Measurements from ENCODE around the gene SPDYA.
"Not testable (repeated sequence)": the region's sequence is repeated elsewhere in the genome, so short reads cannot be mapped to it uniquely, and the experiment has no call there.

SPDYA gene

GRCh38 chr2:28810384-28811285 is at the start of gene SPDYA:
SPDYA (plus strand) TSS chr2:28810834; CDS start chr2:28816015, 5,181 bp downstream.
- DNase-seq (ENCODE audit: low spot score), result peak; percentile 87

GRCh38 chr2:28761420-28761819 is 49.2 kb upstream of the SPDYA start:
- DNase-seq (ENCODE audit: low spot score), result no peak

GRCh38 chr2:28764909-28765711 is 45.5 kb upstream of the SPDYA start:
- DNase-seq (ENCODE audit: low spot score), result no peak

GRCh38 chr2:28766070-28766469 is 44.6 kb upstream of the SPDYA start:
- DNase-seq (ENCODE audit: low spot score), result no peak

GRCh38 chr2:28767337-28767736 is 43.3 kb upstream of the SPDYA start:
- no peak for DNase-seq (ENCODE audit: low spot score)

- no peak for DNase-seq (ENCODE audit: low spot score)
Observed at GRCh38 chr2:28768422-28768821, 42.2 kb upstream of the SPDYA start.

- DNase-seq (ENCODE audit: low spot score), result no peak
Observed at GRCh38 chr2:28768952-28769351, 41.7 kb upstream of the SPDYA start.

- no peak for DNase-seq (ENCODE audit: low spot score)
Observed at GRCh38 chr2:28772351-28772750, 38.3 kb upstream of the SPDYA start.

- no peak for DNase-seq (ENCODE audit: low spot score)
Observed at GRCh38 chr2:28776471-28776870, 34.2 kb upstream of the SPDYA start.

- no peak for DNase-seq (ENCODE audit: low spot score)
Observed at GRCh38 chr2:28778392-28778791, 32.2 kb upstream of the SPDYA start.

- no peak for DNase-seq (ENCODE audit: low spot score)
Observed at GRCh38 chr2:28779001-28779400, 31.6 kb upstream of the SPDYA start.

- DNase-seq (ENCODE audit: low spot score), result no peak
Observed at GRCh38 chr2:28780496-28780895, 30.1 kb upstream of the SPDYA start.

- no peak for DNase-seq (ENCODE audit: low spot score)
Observed at GRCh38 chr2:28782423-28782822, 28.2 kb upstream of the SPDYA start.

- DNase-seq (ENCODE audit: low spot score), result not testable (repeated sequence)
Observed at GRCh38 chr2:28784570-28784969, 26.1 kb upstream of the SPDYA start.

- no peak for DNase-seq (ENCODE audit: low spot score)
Observed at GRCh38 chr2:28796620-28797019, 14.0 kb upstream of the SPDYA start.

- no peak for DNase-seq (ENCODE audit: low spot score)
Observed at GRCh38 chr2:28801726-28802125, 8.9 kb upstream of the SPDYA start.

GRCh38 chr2:28802975-28803429 is 7.6 kb upstream of the SPDYA start:
- DNase-seq (ENCODE audit: low spot score), result no peak

- no peak for DNase-seq (ENCODE audit: low spot score)
Observed at GRCh38 chr2:28809927-28810326, 707 bp upstream of the SPDYA start.

- DNase-seq (ENCODE audit: low spot score), result no peak
Observed at GRCh38 chr2:28818053-28818452, 7.4 kb downstream of the SPDYA start.

GRCh38 chr2:28821295-28821958 is 10.8 kb downstream of the SPDYA start:
- DNase-seq (ENCODE audit: low spot score), result peak; percentile 45

- DNase-seq (ENCODE audit: low spot score), result no peak
Observed at GRCh38 chr2:28822036-28822435, 11.4 kb downstream of the SPDYA start.

GRCh38 chr2:28824207-28824606 is 13.6 kb downstream of the SPDYA start:
- no peak for DNase-seq (ENCODE audit: low spot score)

Measured in germinal center (tissue), 1 donor.